H9 (cell line): ENCODE results near the gene CLDN11. TPM values are rescaled to one million over a fixed set of nuclear protein-coding genes. Genes with fewer than 3 reads are reported as not detected.

ENCODE experiments used
- DNase-seq: peaks from one replicate; pipeline ENCODE4 v3.0.0-alpha.2; 2017
- H2AFZ ChIP-seq: one replicate; pipeline ENCODE4 v1.6.1; 2013; ENCODE audit warnings: mild to moderate bottlenecking, low read length, control low read depth, moderate library complexity
- H2AK5ac ChIP-seq: 2 replicates; pipeline ENCODE4 v1.6.1; 2013; ENCODE audit warnings: low read length, control low read depth, mixed read lengths; ENCODE audit not compliant: insufficient read length
- H2BK120ac ChIP-seq: one replicate; pipeline ENCODE4 v1.6.1; 2013; ENCODE audit warnings: low read depth, mild to moderate bottlenecking, low read length, control low read depth, inconsistent platforms; ENCODE audit not compliant: poor library complexity, severe bottlenecking
- H2BK12ac ChIP-seq: 2 replicates; pipeline ENCODE4 v1.6.1; 2013; ENCODE audit warnings: low read length, control low read depth, mixed read lengths, low read depth; ENCODE audit not compliant: insufficient read length
- H2BK15ac ChIP-seq: 2 replicates; pipeline ENCODE4 v1.6.1; 2013; ENCODE audit warnings: low read depth, low read length, control low read depth
- H2BK20ac ChIP-seq: one replicate; pipeline ENCODE4 v1.6.1; 2013; ENCODE audit warnings: low read depth, mild to moderate bottlenecking, low read length, control low read depth, inconsistent platforms; ENCODE audit not compliant: poor library complexity, severe bottlenecking
- H2BK5ac ChIP-seq: 2 replicates; pipeline ENCODE4 v1.6.1; 2013; ENCODE audit warnings: low read length, control low read depth, mixed read lengths; ENCODE audit not compliant: insufficient read length
- H3K14ac ChIP-seq: 2 replicates; pipeline ENCODE4 v1.6.1; 2013; ENCODE audit warnings: low read length, control low read depth; ENCODE audit not compliant: insufficient read depth
- H3K18ac ChIP-seq: 2 replicates; pipeline ENCODE4 v1.6.1; 2013; ENCODE audit warnings: low read depth, mild to moderate bottlenecking, mixed read lengths, low read length, control low read depth; ENCODE audit not compliant: insufficient read length
- H3K23ac ChIP-seq: 2 replicates; pipeline ENCODE4 v1.6.1; 2013; ENCODE audit warnings: low read length, control low read depth, mixed read lengths, low read depth; ENCODE audit not compliant: insufficient read length
- H3K23me2 ChIP-seq: 2 replicates; pipeline ENCODE4 v1.6.1; 2013; ENCODE audit warnings: low read depth, mild to moderate bottlenecking, mixed read lengths, low read length, control low read depth; ENCODE audit not compliant: insufficient read length, poor library complexity, severe bottlenecking
- H3K27ac ChIP-seq: 2 replicates; pipeline ENCODE4 v1.5.1; 2013; ENCODE audit warnings: low read length, control low read depth, mixed read lengths, low read depth; ENCODE audit not compliant: insufficient read length
- H3K27me3 ChIP-seq: 2 replicates; pipeline ENCODE4 v1.6.1; 2013; ENCODE audit warnings: low read length, control low read depth, inconsistent platforms; ENCODE audit not compliant: insufficient read depth
- H3K4ac ChIP-seq: 2 replicates; pipeline ENCODE4 v1.6.1; 2013; ENCODE audit warnings: low read depth, mild to moderate bottlenecking, control low read depth, inconsistent platforms, low read length, moderate library complexity
- H3K4me1 ChIP-seq: 2 replicates; pipeline ENCODE4 v1.6.1; 2013; ENCODE audit warnings: low read length, control low read depth, inconsistent platforms; ENCODE audit not compliant: insufficient read depth
- H3K4me2 ChIP-seq: 2 replicates; pipeline ENCODE4 v1.6.1; 2013; ENCODE audit warnings: low read length, control low read depth, mixed read lengths; ENCODE audit not compliant: insufficient read length, insufficient read depth
- H3K56ac ChIP-seq: 2 replicates; pipeline ENCODE4 v1.6.1; 2013; ENCODE audit warnings: low read depth, mild to moderate bottlenecking, mixed read lengths, low read length, control low read depth; ENCODE audit not compliant: insufficient read length
- H3K79me1 ChIP-seq: 2 replicates; pipeline ENCODE4 v1.6.1; 2013; ENCODE audit warnings: low read depth, mild to moderate bottlenecking, moderate library complexity, low read length, control low read depth, inconsistent platforms; ENCODE audit not compliant: insufficient read depth, poor library complexity, severe bottlenecking
- H3K79me2 ChIP-seq: 2 replicates; pipeline ENCODE4 v1.6.1; 2013; ENCODE audit warnings: low read length, control low read depth, inconsistent platforms; ENCODE audit not compliant: insufficient read depth
- H3K9ac ChIP-seq: 2 replicates; pipeline ENCODE4 v1.6.1; 2013; ENCODE audit warnings: low read length, control low read depth, mixed read lengths; ENCODE audit not compliant: insufficient read length; ENCODE audit errors: extremely low read depth
- H3K9me3 ChIP-seq: one replicate; pipeline ENCODE4 v1.6.1; 2013; ENCODE audit warnings: low read depth, low read length, inconsistent platforms; ENCODE audit not compliant: control insufficient read depth
- H3T11ph ChIP-seq: one replicate; pipeline ENCODE4 v1.6.1; 2013; ENCODE audit warnings: mild to moderate bottlenecking, low read length, control low read depth, inconsistent platforms
- H4K20me1 ChIP-seq: one replicate; pipeline ENCODE4 v1.6.1; 2013; ENCODE audit not compliant: control insufficient read depth, insufficient read length, insufficient read depth
- H4K5ac ChIP-seq: 2 replicates; pipeline ENCODE4 v1.6.1; 2013; ENCODE audit warnings: low read depth, mild to moderate bottlenecking, mixed read lengths, low read length, control low read depth; ENCODE audit not compliant: insufficient read length
- H4K8ac ChIP-seq: replicated peaks from 2 replicates; pipeline ENCODE4 v1.6.1; 2013; ENCODE audit warnings: low read length, control low read depth, mixed read lengths, low read depth; ENCODE audit not compliant: insufficient read length
- H4K91ac ChIP-seq: 2 replicates; pipeline ENCODE4 v1.6.1; 2013; ENCODE audit warnings: low read depth, mild to moderate bottlenecking, moderate library complexity, mixed read lengths, low read length, control low read depth; ENCODE audit not compliant: insufficient read length
- H3K27ac Mint-ChIP-seq, 3 experiments: 2 replicates in 2 of 3; 3 replicates in 1 of 3; pipeline ENCODE4 v1.8.0; 2020 to 2021; ENCODE audit warnings: mixed read lengths in 3 of 3, mild to moderate bottlenecking in 1 of 3, moderate library complexity in 1 of 3
- H3K27me3 Mint-ChIP-seq: 2 replicates; pipeline ENCODE4 v1.8.0; 2021; ENCODE audit warnings: low read depth, mild to moderate bottlenecking, moderate library complexity, mixed read lengths
- H3K36me3 Mint-ChIP-seq, 3 experiments: 2 replicates in 2 of 3; 3 replicates in 1 of 3; pipeline ENCODE4 v1.8.0; 2020 to 2021; ENCODE audit warnings: low read depth in 3 of 3, mixed read lengths in 3 of 3; ENCODE audit not compliant: insufficient read depth in 1 of 3
- H3K4me1 Mint-ChIP-seq, 2 experiments: 2 replicates each; pipeline ENCODE4 v1.8.0; 2020; ENCODE audit warnings: mixed read lengths in 2 of 2
- H3K4me3 Mint-ChIP-seq, 2 experiments: 2 replicates in 1 of 2; 3 replicates in 1 of 2; pipeline ENCODE4 v1.8.0; 2020 to 2021; ENCODE audit warnings: mild to moderate bottlenecking in 2 of 2, mixed read lengths in 2 of 2, moderate library complexity in 1 of 2
- H3K9me3 Mint-ChIP-seq, 2 experiments: 2 replicates in 1 of 2; 3 replicates in 1 of 2; pipeline ENCODE4 v1.8.0; 2020; ENCODE audit warnings: mild to moderate bottlenecking in 2 of 2, mixed read lengths in 2 of 2, moderate library complexity in 1 of 2
- CTCF ChIP-seq: fragments of 200-600 bp; sonication (generic); conservative IDR thresholded peaks from 3 replicates; pipeline ENCODE4 v1.8.0; 2021; ENCODE audit warnings: antibody characterized with exemption, mild to moderate bottlenecking
- WGBS: extraction: QIAGEN DNeasy Blood & Tissue Kit; methylation state at CpG from one replicate; pipeline ENCODE4 v1.1.7; 2013; ENCODE audit warnings: missing lambda C conversion rate, low lambda C conversion rate, mixed read lengths; ENCODE audit not compliant: insufficient read length; ENCODE audit errors: extremely low coverage; 5-methylcytosine and 5-hydroxymethylcytosine counted together
- total RNA-seq: library from RNA; stranded (reverse); gene quantifications from 2 replicates; pipeline ENCODE4 v1.2.1, GENCODE V29; 2021

The CLDN11 gene
- total RNA-seq, 1 experiment from 2014 or later: 1.7 TPM

DNA sequence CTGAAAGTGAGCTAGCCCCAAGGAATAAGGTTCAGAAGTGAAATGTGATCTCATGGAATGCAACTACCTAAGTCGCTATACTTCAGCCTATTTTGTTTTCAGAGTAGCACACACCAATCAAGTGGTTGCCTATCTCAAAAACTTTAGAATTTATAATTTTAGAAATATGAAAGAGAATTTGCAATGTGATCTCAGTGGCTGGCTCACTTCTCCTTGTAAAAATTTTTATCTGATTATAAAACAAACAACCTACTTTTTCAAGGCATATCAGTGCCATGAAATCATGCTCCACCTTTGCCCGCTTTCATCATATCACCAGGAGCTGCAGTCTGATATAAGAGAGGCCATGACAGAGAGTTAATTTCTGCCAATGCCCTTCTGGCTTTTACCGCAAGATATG is 47.3 kb downstream of the CLDN11 start:
- Histone ChIP-seq H4K91ac (no peak overlapping the region), H3T11ph (no peak overlapping the region), H3K23ac (no peak overlapping the region), H3K4me2 (no peak overlapping the region), H2AFZ (no peak overlapping the region), H2BK5ac (no peak overlapping the region), H3K23me2 (no peaks in the 10 kb centered on the region), H2BK20ac (no peak overlapping the region), H2AK5ac (no peak overlapping the region), H3K4me1 (no peaks in the 10 kb centered on the region; the same call in 1 of the 2 replicates), H2BK12ac (no peak overlapping the region), H2BK120ac (no peak overlapping the region), H3K9ac (no peak overlapping the region), H4K20me1 (no peaks in the 10 kb centered on the region), H3K18ac (no peak overlapping the region), H4K8ac (no peak overlapping the region), H3K4ac (no peak overlapping the region), H3K27ac (no peak overlapping the region), H3K27me3 (no peaks in the 10 kb centered on the region), H3K79me2 (peaks cover 1% of the 10 kb centered on the region; the same call in 1 of the 2 replicates), H3K14ac (no peak overlapping the region), H3K79me1 (no peaks in the 10 kb centered on the region), H3K56ac (no peak overlapping the region), H2BK15ac (no peak overlapping the region), H4K5ac (no peak overlapping the region), H3K9me3 (no peaks in the 10 kb centered on the region)
- no peak for DNase-seq
- Mint-ChIP-seq H3K36me3 (no peaks in the 10 kb centered on the region), H3K4me1 (peaks cover 24 to 41% of the 10 kb centered on the region in 2 experiments), H3K9me3 (no peaks in the 10 kb centered on the region), H3K4me3 (no peak overlapping the region), H3K27ac (no peak overlapping the region), H3K27me3 (no peaks in the 10 kb centered on the region)
- no peak for TF ChIP-seq CTCF
- no CpG with 5 or more reads among the region's 3 CpGs for WGBS
